HepG2 (cell line): ENCODE measurements around the gene SHISA9. TPM values are rescaled to one million over a fixed set of nuclear protein-coding genes. Genes with fewer than 3 reads are reported as not detected.

Source experiments
- CSRNP2 ChIP-seq: sonication (generic); formaldehyde crosslinking; conservative IDR thresholded peaks from 2 replicates; pipeline ENCODE4 v1.8.0; 2022; ENCODE audit warnings: low read depth, missing genetic modification reagents
- MLXIP ChIP-seq: sonication (generic); formaldehyde crosslinking; IDR thresholded peaks from 2 replicates; pipeline ENCODE4 v1.9.0; 2021; ENCODE audit warnings: missing genetic modification reagents, borderline replicate concordance
- NFKB2 ChIP-seq: sonication (generic); formaldehyde crosslinking; IDR thresholded peaks from 2 replicates; pipeline ENCODE4 v1.4.0; 2020; ENCODE audit warnings: missing genetic modification reagents, borderline replicate concordance
- POLR2A ChIP-seq, 2 experiments: IDR thresholded peaks; 2 replicates each; pipeline ENCODE4 v1.6.1; 2011; ENCODE audit warnings: low read depth in 2 of 2, low read length in 2 of 2, mild to moderate bottlenecking in 1 of 2, moderate library complexity in 1 of 2; ENCODE audit not compliant: insufficient read depth in 1 of 2
- RAD21 ChIP-seq: fragments of 450-650 bp; formaldehyde crosslinking; IDR thresholded peaks from 2 replicates; pipeline ENCODE4 v1.5.0; 2020; ENCODE audit warnings: mild to moderate bottlenecking
- STAT5B ChIP-seq: sonication (generic); formaldehyde crosslinking; IDR thresholded peaks from 2 replicates; pipeline ENCODE4 v1.4.0; 2020; ENCODE audit warnings: missing genetic modification reagents
- THRA ChIP-seq: sonication (generic); formaldehyde crosslinking; IDR thresholded peaks from 2 replicates; pipeline ENCODE4 v1.4.0; 2020; ENCODE audit warnings: missing genetic modification reagents, borderline replicate concordance
- ZFP36L2 ChIP-seq: sonication (generic); formaldehyde crosslinking; IDR thresholded peaks from 2 replicates; pipeline ENCODE4 v1.4.0; 2020; ENCODE audit warnings: missing genetic modification reagents
- ZGPAT ChIP-seq: IDR thresholded peaks from 2 replicates; pipeline ENCODE4 v1.6.1; 2016; ENCODE audit warnings: mild to moderate bottlenecking
- ZHX2 ChIP-seq, 2 experiments: sonication (generic) in 1 of 2; formaldehyde crosslinking in 1 of 2; IDR thresholded peaks; 2 replicates each; pipeline versions ENCODE4 v1.6.1 to v1.9.0; 2014 to 2022; ENCODE audit warnings: antibody characterized with exemption in 1 of 2, borderline replicate concordance in 1 of 2, inconsistent platforms in 1 of 2, low read depth in 1 of 2, missing genetic modification reagents in 1 of 2
- ZNF205 ChIP-seq: IDR thresholded peaks from 2 replicates; pipeline ENCODE4 v1.6.1; 2018; ENCODE audit warnings: missing biosample characterization, missing genetic modification reagents
- ZNF280B ChIP-seq: sonication (generic); formaldehyde crosslinking; IDR thresholded peaks from 2 replicates; pipeline ENCODE4 v1.5.0; 2020; ENCODE audit warnings: missing genetic modification reagents, mild to moderate bottlenecking, borderline replicate concordance
- polyA plus RNA-seq, 8 experiments: library from polyadenylated mRNA; depleted of rRNA in 3 of 8; stranded (reverse) in 7 of 8; unstranded in 1 of 8; fragments of >200 nt; fragmentation: Illumina TruSeq in 4 of 8; extraction: Trizol in 4 of 8; gene quantifications; 2 replicates each; pipeline versions ENCODE4 v1.2.1 to v1.2.3, GENCODE V29; 2011 to 2016; ENCODE audit warnings: low read depth in 4 of 8, missing spikeins in 1 of 8, mixed read lengths in 1 of 8; ENCODE audit not compliant: insufficient read depth in 1 of 8
- total RNA-seq, 5 experiments: library from RNA; depleted of rRNA; stranded (reverse); fragments of >200 nt; fragmentation: Illumina TruSeq; extraction: Trizol; gene quantifications; 2 replicates each; pipeline ENCODE4 v1.2.3, GENCODE V29; 2016; ENCODE audit warnings: low read depth in 1 of 5

SHISA9 gene
- total and polyA plus RNA-seq, 2 of the 13 experiments (the other 11 are each of a cell fraction or from before 2014, with no cell fraction given) = 0.01 TPM; not detected in 1

- TF ChIP-seq ZNF205 (CRISPR knock-in tag) (no peak), POLR2A (IDR thresholded peaks at IDR 0.05; ENCODE audit: insufficient read depth in 1 of 2, low read depth in 2 of 2, low read length in 2 of 2) (no peak), ZGPAT (CRISPR knock-in tag) (peak; percentile 53; the same call in 1 of the 2 replicates), ZHX2 (IDR thresholded peaks at IDR 0.05; ENCODE audit: low read depth) (0 out of 2 replicates have a peak, but pooled peaks have one; percentile 22), ZHX2 (CRISPR knock-in tag; IDR thresholded peaks at IDR 0.05; ENCODE audit: borderline replicate concordance) (no peak), CSRNP2 (CRISPR knock-in tag) (no peak), THRA (CRISPR knock-in tag) (peak; percentile 77), ZNF280B (no peak), RAD21 (CRISPR knock-in tag) (peak; percentile 21; the same call in 1 of the 2 replicates), ZFP36L2 (CRISPR knock-in tag) (no peak), NFKB2 (no peak), STAT5B (no peak), MLXIP (CRISPR knock-in tag) (no peak)
Measured at GRCh38 chr16:13245713-13246377, 344.4 kb downstream of the SHISA9 start (continued).
